Gastroesophageal sphincter (tissue), 3 donors: ENCODE results near the gene GID4.

ENCODE experiments used
- EP300 ChIP-seq: sonication (generic); formaldehyde crosslinking; IDR thresholded peaks from one replicate; pipeline ENCODE4 v1.6.1; 2017; ENCODE audit warnings: antibody characterized with exemption, mild to moderate bottlenecking
- POLR2AphosphoS5 ChIP-seq: sonication (generic); formaldehyde crosslinking; IDR thresholded peaks from one replicate; pipeline ENCODE4 v1.6.1; 2017; ENCODE audit warnings: antibody characterized with exemption
- TF ChIP-seq, protein P1 (sequence below), 4 experiments: fragments of 200-600 bp in 2 of 4; fragments of 450-650 bp in 2 of 4; sonication (generic) in 1 of 4; IDR thresholded peaks; one replicate each; pipeline ENCODE4 v1.5.1; 2017 to 2019; ENCODE audit warnings: antibody characterized with exemption in 4 of 4, mild to moderate bottlenecking in 2 of 4, moderate library complexity in 2 of 4

DNA sequence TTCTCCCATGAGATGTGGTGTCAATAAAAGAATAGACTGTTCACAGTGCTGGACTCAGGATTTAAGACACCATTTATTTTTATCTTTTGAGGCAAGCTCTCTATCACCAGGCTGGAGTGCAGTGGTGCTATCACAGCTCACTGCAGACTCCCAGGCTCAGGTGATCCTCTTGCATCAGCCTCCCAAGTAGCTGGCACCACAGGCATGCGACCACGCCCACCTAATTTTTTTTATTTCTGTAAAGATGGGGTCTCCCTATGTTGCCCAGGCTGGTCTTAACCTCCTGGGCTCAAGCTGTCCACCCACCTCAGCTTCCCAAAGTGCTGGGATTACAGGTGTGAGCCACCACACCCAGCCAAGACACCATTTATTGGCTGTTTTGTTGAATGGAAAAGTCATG is 29.9 kb downstream of the GID4 start:
- TF ChIP-seq EP300 = no peak
- TF ChIP-seq, protein P1, sequence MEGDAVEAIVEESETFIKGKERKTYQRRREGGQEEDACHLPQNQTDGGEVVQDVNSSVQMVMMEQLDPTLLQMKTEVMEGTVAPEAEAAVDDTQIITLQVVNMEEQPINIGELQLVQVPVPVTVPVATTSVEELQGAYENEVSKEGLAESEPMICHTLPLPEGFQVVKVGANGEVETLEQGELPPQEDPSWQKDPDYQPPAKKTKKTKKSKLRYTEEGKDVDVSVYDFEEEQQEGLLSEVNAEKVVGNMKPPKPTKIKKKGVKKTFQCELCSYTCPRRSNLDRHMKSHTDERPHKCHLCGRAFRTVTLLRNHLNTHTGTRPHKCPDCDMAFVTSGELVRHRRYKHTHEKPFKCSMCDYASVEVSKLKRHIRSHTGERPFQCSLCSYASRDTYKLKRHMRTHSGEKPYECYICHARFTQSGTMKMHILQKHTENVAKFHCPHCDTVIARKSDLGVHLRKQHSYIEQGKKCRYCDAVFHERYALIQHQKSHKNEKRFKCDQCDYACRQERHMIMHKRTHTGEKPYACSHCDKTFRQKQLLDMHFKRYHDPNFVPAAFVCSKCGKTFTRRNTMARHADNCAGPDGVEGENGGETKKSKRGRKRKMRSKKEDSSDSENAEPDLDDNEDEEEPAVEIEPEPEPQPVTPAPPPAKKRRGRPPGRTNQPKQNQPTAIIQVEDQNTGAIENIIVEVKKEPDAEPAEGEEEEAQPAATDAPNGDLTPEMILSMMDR (IDR thresholded peaks at IDR 0.05) = no peak
- TF ChIP-seq POLR2AphosphoS5 = no peak
